Neural progenitor cell (in vitro differentiated cells): Measurements from ENCODE around the gene MGAT1.

Experiments
- EZH2 ChIP-seq: fragments of 200-600 bp; sonication (generic); IDR thresholded peaks from 2 replicates; pipeline ENCODE4 v1.6.1; 2017; ENCODE audit warnings: antibody characterized with exemption, mild to moderate bottlenecking, moderate library complexity
- EZH2phosphoT487 ChIP-seq: fragments of 200-600 bp; sonication (generic); IDR thresholded peaks from 2 replicates; pipeline ENCODE4 v1.6.1; 2017; ENCODE audit warnings: antibody characterized with exemption
- TF ChIP-seq, protein P1 (sequence below): fragments of 200-600 bp; sonication (generic); IDR thresholded peaks from 2 replicates; pipeline ENCODE4 v1.5.1; 2017; ENCODE audit warnings: antibody characterized with exemption, mild to moderate bottlenecking

DNA sequence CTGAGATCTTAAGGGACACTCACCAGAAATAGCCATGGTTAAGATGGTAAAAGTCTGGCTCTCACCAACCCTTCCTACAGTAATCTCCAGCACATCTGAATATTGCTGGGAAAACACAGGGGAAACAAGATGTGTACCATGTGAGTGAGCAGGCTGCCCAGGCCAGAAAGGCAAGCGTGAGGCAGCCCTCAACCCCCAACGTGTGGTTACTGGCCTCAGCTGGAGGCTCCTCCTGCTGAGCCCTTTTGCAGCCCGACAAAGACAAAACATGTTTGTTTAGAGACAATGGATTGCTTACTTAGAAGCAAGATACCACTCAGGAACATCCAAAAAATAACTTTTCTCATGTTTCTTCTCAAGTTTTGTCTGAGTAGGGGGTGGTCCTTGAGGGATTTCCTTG lies 41.8 kb upstream of the MGAT1 start:
- TF ChIP-seq, protein P1, sequence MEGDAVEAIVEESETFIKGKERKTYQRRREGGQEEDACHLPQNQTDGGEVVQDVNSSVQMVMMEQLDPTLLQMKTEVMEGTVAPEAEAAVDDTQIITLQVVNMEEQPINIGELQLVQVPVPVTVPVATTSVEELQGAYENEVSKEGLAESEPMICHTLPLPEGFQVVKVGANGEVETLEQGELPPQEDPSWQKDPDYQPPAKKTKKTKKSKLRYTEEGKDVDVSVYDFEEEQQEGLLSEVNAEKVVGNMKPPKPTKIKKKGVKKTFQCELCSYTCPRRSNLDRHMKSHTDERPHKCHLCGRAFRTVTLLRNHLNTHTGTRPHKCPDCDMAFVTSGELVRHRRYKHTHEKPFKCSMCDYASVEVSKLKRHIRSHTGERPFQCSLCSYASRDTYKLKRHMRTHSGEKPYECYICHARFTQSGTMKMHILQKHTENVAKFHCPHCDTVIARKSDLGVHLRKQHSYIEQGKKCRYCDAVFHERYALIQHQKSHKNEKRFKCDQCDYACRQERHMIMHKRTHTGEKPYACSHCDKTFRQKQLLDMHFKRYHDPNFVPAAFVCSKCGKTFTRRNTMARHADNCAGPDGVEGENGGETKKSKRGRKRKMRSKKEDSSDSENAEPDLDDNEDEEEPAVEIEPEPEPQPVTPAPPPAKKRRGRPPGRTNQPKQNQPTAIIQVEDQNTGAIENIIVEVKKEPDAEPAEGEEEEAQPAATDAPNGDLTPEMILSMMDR: no peak
- TF ChIP-seq EZH2 (no peak), EZH2phosphoT487 (no peak)
